Ascending aorta (tissue), 2 donors: Measurements from ENCODE around the gene KPNA1. TPM values are rescaled to one million over a fixed set of nuclear protein-coding genes. Genes with fewer than 3 reads are reported as not detected.

ENCODE experiments used
- DNase-seq, 2 donors: peaks; one replicate each; pipeline ENCODE4 v3.0.0-alpha.2; 2019; ENCODE audit warnings: low spot score in 2 of 2
- H3K27ac ChIP-seq, 2 donors: fragments of 200-600 bp; sonication (generic); one replicate each; pipeline ENCODE4 v1.5.1; 2016 to 2017; ENCODE audit warnings: mild to moderate bottlenecking in 1 of 2
- H3K27me3 ChIP-seq: fragments of 200-600 bp; sonication (generic); one replicate; pipeline ENCODE4 v1.5.1; 2017
- H3K36me3 ChIP-seq, 2 donors: fragments of 200-600 bp; sonication (generic); one replicate each; pipeline ENCODE4 v1.5.1; 2016
- H3K4me1 ChIP-seq, 2 donors: fragments of 200-600 bp; sonication (generic); one replicate each; pipeline ENCODE4 v1.5.1; 2016 to 2017; ENCODE audit warnings: mild to moderate bottlenecking in 1 of 2
- H3K4me3 ChIP-seq, 2 donors: fragments of 200-600 bp; sonication (generic); one replicate each; pipeline ENCODE4 v1.5.1; 2016 to 2017; ENCODE audit warnings: mild to moderate bottlenecking in 1 of 2
- H3K9me3 ChIP-seq, 2 donors: fragments of 200-600 bp; sonication (generic); one replicate each; pipeline ENCODE4 v1.5.1; 2016
- CTCF ChIP-seq, 3 experiments: fragments of 200-600 bp in 2 of 3; fragments of 450-650 bp in 1 of 3; sonication (generic) in 2 of 3; IDR thresholded peaks; one replicate each; pipeline ENCODE4 v1.5.1; 2016 to 2019; ENCODE audit warnings: antibody characterized with exemption in 3 of 3, mild to moderate bottlenecking in 1 of 3, moderate library complexity in 1 of 3
- intact Hi-C: fragments of 100-400 bp; cut with DNase I; formaldehyde crosslinking; loops from one replicate; pipeline ENCODE4 v1.15.1; 2023
- total RNA-seq: library from RNA; depleted of rRNA; stranded (reverse); fragments of >200 nt; gene quantifications from one replicate; pipeline ENCODE4 v1.1.0, GENCODE V29; 2016

The KPNA1 gene
- total RNA-seq, 1 donor from 2014 or later, result 21.1 TPM

GRCh38 chr3:122559906-122560305 lies 45.2 kb upstream of the KPNA1 start:
- Histone ChIP-seq H3K4me1 (peaks cover 4 to 12% of the 10 kb centered on the region in 2 donors), H3K4me3 (no peak overlapping the region), H3K27ac (no peak overlapping the region), H3K36me3 (peaks cover 15 to 41% of the 10 kb centered on the region in 2 donors), H3K9me3 (no peaks in the 10 kb centered on the region), H3K27me3 (no peaks in the 10 kb centered on the region)
- intact Hi-C loops, result loop anchor here (1.0 kb wide), 1 partner anchor 119 kb away; no protein-coding TSS in a partner anchor
- no peak for TF ChIP-seq CTCF (IDR thresholded peaks at IDR 0.05)
- DNase-seq, result no peak

- Histone ChIP-seq H3K36me3 (peaks cover 16 to 51% of the 10 kb centered on the region in 2 donors), H3K27me3 (no peaks in the 10 kb centered on the region), H3K4me3 (no peak overlapping the region), H3K9me3 (no peaks in the 10 kb centered on the region), H3K4me1 (peaks cover 4 to 9% of the 10 kb centered on the region in 2 donors), H3K27ac (no peak overlapping the region)
- no peak for TF ChIP-seq CTCF (IDR thresholded peaks at IDR 0.05)
- no peak for DNase-seq
- intact Hi-C loops, result no loop called here
Observed at GRCh38 chr3:122558605-122559004, 43.9 kb upstream of the KPNA1 start.

GRCh38 chr3:122557356-122557755 lies 42.6 kb upstream of the KPNA1 start:
- no peak for DNase-seq
- Histone ChIP-seq H3K4me1 (no peaks in the 10 kb centered on the region), H3K36me3 (peaks cover 22 to 53% of the 10 kb centered on the region in 2 donors), H3K27ac (no peak overlapping the region), H3K9me3 (no peaks in the 10 kb centered on the region), H3K27me3 (no peaks in the 10 kb centered on the region), H3K4me3 (no peak overlapping the region)
- no peak for TF ChIP-seq CTCF (IDR thresholded peaks at IDR 0.05)
- intact Hi-C loops, result no loop called here

DNA sequence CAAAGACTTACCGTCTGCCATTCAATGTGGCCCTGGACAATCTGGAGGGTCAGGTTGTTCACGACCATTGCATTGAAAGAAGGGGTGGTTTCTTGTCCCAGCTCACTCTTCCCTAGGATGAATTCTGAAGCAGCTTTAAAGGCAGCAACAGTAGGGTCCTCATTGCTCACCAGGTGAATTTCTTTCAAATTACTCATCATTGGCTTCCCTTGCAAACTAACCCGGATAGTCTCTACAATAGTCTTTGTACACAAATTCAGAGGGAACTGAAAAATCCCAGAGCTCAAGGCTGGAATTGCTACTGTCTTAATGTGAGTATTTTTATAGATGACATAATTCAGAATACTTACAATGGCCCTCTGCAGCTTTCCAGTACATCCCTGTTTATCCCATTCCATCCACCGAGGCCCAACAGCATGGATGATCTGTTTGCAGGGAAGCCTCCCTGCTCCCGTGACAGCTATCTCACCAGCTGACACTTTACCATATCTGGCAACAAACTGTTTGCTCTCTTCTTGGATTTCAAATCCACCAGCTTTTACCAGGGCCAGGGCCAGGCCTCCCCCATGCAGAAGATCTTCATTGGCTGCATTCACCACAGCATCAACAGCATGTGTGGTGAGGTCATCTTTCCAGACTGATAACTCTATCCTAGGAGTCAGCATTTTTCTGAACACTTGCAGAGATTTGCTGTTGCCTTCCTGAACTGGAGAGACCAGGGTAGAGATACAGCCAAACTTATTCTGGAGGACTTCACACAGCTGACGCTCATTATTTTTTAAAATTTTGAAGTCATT lies 40.7 kb upstream of the KPNA1 start:
- H3K4me1 ChIP-seq, result no peaks in the 10 kb centered on the region
- intact Hi-C loops, result no loop called here
- peaks cover 30 to 64% of the 10 kb centered on the region in 2 donors for H3K36me3 ChIP-seq

GRCh38 chr3:122553171-122553570 lies 38.4 kb upstream of the KPNA1 start:
- no peaks in the 10 kb centered on the region for H3K4me1 ChIP-seq
- H3K27ac ChIP-seq, result no peak overlapping the region
- no peaks in the 10 kb centered on the region for H3K27me3 ChIP-seq
- intact Hi-C loops, result no loop called here
- H3K36me3 ChIP-seq, result peaks cover 29 to 63% of the 10 kb centered on the region in 2 donors
- DNase-seq, result no peak
- no peak overlapping the region for H3K4me3 ChIP-seq
- H3K9me3 ChIP-seq, result no peaks in the 10 kb centered on the region
- no peak for TF ChIP-seq CTCF (IDR thresholded peaks at IDR 0.05)

More for the DNA sequence above, 40.7 kb upstream of the KPNA1 start:
- Histone ChIP-seq H3K9me3 (no peaks in the 10 kb centered on the region), H3K27me3 (no peaks in the 10 kb centered on the region), H3K4me3 (no peak overlapping the region), H3K27ac (no peak overlapping the region)
- DNase-seq, result no peak
- no peak for TF ChIP-seq CTCF (IDR thresholded peaks at IDR 0.05)
